ENCODE data around the gene SCRN2. TPM values are rescaled to one million over a fixed set of nuclear protein-coding genes. Genes with fewer than 3 reads are reported as not detected.

The SCRN2 gene
- total RNA-seq, 1 donor from 2014 or later, result 126 TPM

GRCh38 chr17:47815106-47815918, 25.8 kb downstream of the SCRN2 start:
- no peak overlapping the region for H3K4me3 ChIP-seq
- peaks cover 0 to 3% of the 10 kb centered on the region in 2 donors for H3K4me1 ChIP-seq
- no peak overlapping the region for H3K27ac ChIP-seq
- TF ChIP-seq CTCF (IDR thresholded peaks at IDR 0.05), result no peak
- intact Hi-C loops (cut with DNase I), result no loop called here
- no peaks in the 10 kb centered on the region for H3K9me3 ChIP-seq
- H3K27me3 ChIP-seq, result no peaks in the 10 kb centered on the region
- peaks cover 32 to 68% of the 10 kb centered on the region in 2 donors for H3K36me3 ChIP-seq
- DNase-seq (ENCODE audit: low spot score in 2 of 2), result no peak

GRCh38 chr17:47813512-47814031, 27.5 kb downstream of the SCRN2 start:
- peaks cover 0 to 3% of the 10 kb centered on the region in 2 donors for H3K4me1 ChIP-seq
- H3K27ac ChIP-seq, result no peak overlapping the region
- no peak overlapping the region for H3K4me3 ChIP-seq
- no peak for TF ChIP-seq CTCF (IDR thresholded peaks at IDR 0.05)
- H3K9me3 ChIP-seq, result no peaks in the 10 kb centered on the region
- H3K27me3 ChIP-seq, result no peaks in the 10 kb centered on the region
- H3K36me3 ChIP-seq, result peaks cover 43 to 72% of the 10 kb centered on the region in 2 donors
- intact Hi-C loops (cut with DNase I), result no loop called here
- DNase-seq (ENCODE audit: low spot score in 2 of 2), result peak in 1 of 2 donors; percentile 56

- H3K9me3 ChIP-seq, result no peaks in the 10 kb centered on the region
- no peak for TF ChIP-seq CTCF (IDR thresholded peaks at IDR 0.05)
- peaks cover 44 to 72% of the 10 kb centered on the region in 2 donors for H3K36me3 ChIP-seq
- H3K4me1 ChIP-seq, result peaks cover 0 to 3% of the 10 kb centered on the region in 2 donors
- intact Hi-C loops (cut with DNase I), result no loop called here
- no peak overlapping the region for H3K4me3 ChIP-seq
- peak in 1 of 2 donors; percentile 54 for DNase-seq (ENCODE audit: low spot score in 2 of 2)
- H3K27ac ChIP-seq, result no peak overlapping the region
- no peaks in the 10 kb centered on the region for H3K27me3 ChIP-seq
These were observed 28.0 kb downstream of the SCRN2 start for GRCh38 chr17:47813077-47813476.

GRCh38 chr17:47812146-47812920, 28.7 kb downstream of the SCRN2 start:
- Histone ChIP-seq H3K9me3 (no peaks in the 10 kb centered on the region), H3K4me1 (peaks cover 0 to 3% of the 10 kb centered on the region in 2 donors), H3K36me3 (peaks cover 42 to 72% of the 10 kb centered on the region in 2 donors), H3K27ac (no peak overlapping the region), H3K4me3 (no peak overlapping the region), H3K27me3 (no peaks in the 10 kb centered on the region)
- TF ChIP-seq CTCF (IDR thresholded peaks at IDR 0.05), result no peak
- intact Hi-C loops (cut with DNase I), result no loop called here
- DNase-seq (ENCODE audit: low spot score in 2 of 2), result peak in 1 of 2 donors; percentile 41

- peaks cover 0 to 3% of the 10 kb centered on the region in 2 donors for H3K4me1 ChIP-seq
- peak overlapping the region in 1 of 2 donors; percentile 68 for H3K27ac ChIP-seq
- no peaks in the 10 kb centered on the region for H3K9me3 ChIP-seq
- no peaks in the 10 kb centered on the region for H3K27me3 ChIP-seq
- no peak overlapping the region for H3K4me3 ChIP-seq
- intact Hi-C loops (cut with DNase I), result no loop called here
- no peak for TF ChIP-seq CTCF (IDR thresholded peaks at IDR 0.05)
- DNase-seq (ENCODE audit: low spot score in 2 of 2), result peak in 1 of 2 donors; percentile 5
- H3K36me3 ChIP-seq, result peaks cover 38 to 73% of the 10 kb centered on the region in 2 donors
These were observed 29.4 kb downstream of the SCRN2 start for GRCh38 chr17:47811709-47812108.

All from ascending aorta (tissue), 2 donors.